Mammary epithelial cell (primary cell): ENCODE results near the gene MYO1H.

ENCODE experiments used
- EZH2 ChIP-seq: IDR thresholded peaks from 2 replicates; pipeline ENCODE4 v1.6.1; 2012; ENCODE audit warnings: low read length, inconsistent platforms, borderline replicate concordance
- TF ChIP-seq, protein P1 (sequence below), 2 donors: IDR thresholded peaks in 1 of 2; conservative IDR thresholded peaks in 1 of 2; 2 replicates each; pipeline ENCODE4 v1.5.1; 2011 to 2012; ENCODE audit warnings: inconsistent platforms in 2 of 2, low read length in 2 of 2, mild to moderate bottlenecking in 2 of 2, control low read depth in 1 of 2, low read depth in 1 of 2; ENCODE audit not compliant: insufficient read depth in 1 of 2; ENCODE audit errors: extremely low read depth in 1 of 2

DNA sequence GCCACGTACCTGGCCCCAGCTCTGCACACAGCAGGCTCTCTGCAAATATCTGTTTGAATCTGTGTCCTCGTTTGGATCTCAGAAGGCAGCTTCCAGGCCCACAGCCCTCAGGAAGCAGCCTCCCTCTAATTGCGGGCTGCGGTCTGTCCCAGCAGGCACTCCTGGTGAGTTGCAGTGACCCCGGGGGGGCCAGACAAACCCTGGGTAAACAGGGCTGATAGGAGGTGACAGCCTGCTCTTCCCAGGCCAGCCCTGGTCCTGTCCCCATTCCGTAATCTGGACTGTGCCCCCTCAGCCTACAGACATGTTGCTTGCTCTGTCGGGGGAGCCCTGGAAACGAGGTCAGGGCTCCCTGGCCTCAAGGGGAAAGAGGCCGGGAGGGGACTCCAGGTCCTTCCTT is 40.6 kb upstream of the MYO1H start:
- TF ChIP-seq, protein P1, sequence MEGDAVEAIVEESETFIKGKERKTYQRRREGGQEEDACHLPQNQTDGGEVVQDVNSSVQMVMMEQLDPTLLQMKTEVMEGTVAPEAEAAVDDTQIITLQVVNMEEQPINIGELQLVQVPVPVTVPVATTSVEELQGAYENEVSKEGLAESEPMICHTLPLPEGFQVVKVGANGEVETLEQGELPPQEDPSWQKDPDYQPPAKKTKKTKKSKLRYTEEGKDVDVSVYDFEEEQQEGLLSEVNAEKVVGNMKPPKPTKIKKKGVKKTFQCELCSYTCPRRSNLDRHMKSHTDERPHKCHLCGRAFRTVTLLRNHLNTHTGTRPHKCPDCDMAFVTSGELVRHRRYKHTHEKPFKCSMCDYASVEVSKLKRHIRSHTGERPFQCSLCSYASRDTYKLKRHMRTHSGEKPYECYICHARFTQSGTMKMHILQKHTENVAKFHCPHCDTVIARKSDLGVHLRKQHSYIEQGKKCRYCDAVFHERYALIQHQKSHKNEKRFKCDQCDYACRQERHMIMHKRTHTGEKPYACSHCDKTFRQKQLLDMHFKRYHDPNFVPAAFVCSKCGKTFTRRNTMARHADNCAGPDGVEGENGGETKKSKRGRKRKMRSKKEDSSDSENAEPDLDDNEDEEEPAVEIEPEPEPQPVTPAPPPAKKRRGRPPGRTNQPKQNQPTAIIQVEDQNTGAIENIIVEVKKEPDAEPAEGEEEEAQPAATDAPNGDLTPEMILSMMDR (conservative IDR thresholded peaks at IDR 0.05 in 1 of 2, IDR thresholded peaks at IDR 0.05 in 1 of 2; ENCODE audit: extremely low read depth in 1 of 2, insufficient read depth in 1 of 2, low read depth in 1 of 2, low read length in 2 of 2) = no peak
- TF ChIP-seq EZH2 = no peak
